A673 (cell line): Measurements from ENCODE around the gene OXSR1. TPM values are rescaled to one million over a fixed set of nuclear protein-coding genes. Genes with fewer than 3 reads are reported as not detected.

Source experiments
- BruUV-seq: library from RNA; stranded (reverse); fragments of 400-500 nt; replicated peaks from 2 replicates; lab custom pipeline; 2021; lab: Mats Ljungman, UMichigan
- CTCF ChIA-PET: fragments of 300-600 bp; sonication (Branson Sonifier 250); formaldehyde crosslinking; loops from one replicate; lab custom pipeline; 2022; ENCODE audit warnings: antibody characterized with exemption; lab: Charles Lee
- POLR2A ChIA-PET: fragments of 300-600 bp; sonication (Branson Sonifier 250); formaldehyde crosslinking; loops from one replicate; lab custom pipeline; 2022; ENCODE audit warnings: antibody characterized with exemption; ENCODE audit not compliant: low non-redundant PET; lab: Charles Lee
- DNase-seq: peaks from one replicate; pipeline ENCODE4 v3.0.0-alpha.2; 2015; ENCODE audit warnings: low spot score
- H3K27ac ChIP-seq: fragments of 200-600 bp; sonication (generic); 2 replicates; pipeline ENCODE4 v1.5.1; 2016; ENCODE audit warnings: mixed run types, low read depth, mild to moderate bottlenecking, mixed read lengths, antibody characterized with exemption, low read length; ENCODE audit not compliant: poor library complexity, severe bottlenecking
- H3K27me3 ChIP-seq: fragments of 200-600 bp; sonication (generic); replicated peaks from 2 replicates; pipeline ENCODE4 v1.6.1; 2017; ENCODE audit warnings: mixed run types, low read depth, mild to moderate bottlenecking, mixed read lengths, antibody characterized with exemption, low read length; ENCODE audit not compliant: insufficient read depth, poor library complexity
- H3K36me3 ChIP-seq: fragments of 200-600 bp; sonication (generic); 2 replicates; pipeline ENCODE4 v1.6.1; 2016; ENCODE audit warnings: mixed run types, mild to moderate bottlenecking, mixed read lengths, antibody characterized with exemption, low read length; ENCODE audit not compliant: insufficient read depth, poor library complexity, severe bottlenecking
- H3K4me1 ChIP-seq: fragments of 200-600 bp; sonication (generic); 2 replicates; pipeline ENCODE4 v1.6.1; 2017; ENCODE audit warnings: mixed run types, mild to moderate bottlenecking, mixed read lengths, antibody characterized with exemption, low read length; ENCODE audit not compliant: insufficient read depth, poor library complexity, severe bottlenecking
- H3K4me3 ChIP-seq: fragments of 200-600 bp; sonication (generic); 2 replicates; pipeline ENCODE4 v1.5.1; 2016; ENCODE audit warnings: low read depth, mixed run types, mild to moderate bottlenecking, mixed read lengths, low read length; ENCODE audit not compliant: poor library complexity, severe bottlenecking
- H3K9me3 ChIP-seq: fragments of 200-600 bp; sonication (generic); 2 replicates; pipeline ENCODE4 v1.6.1; 2016; ENCODE audit warnings: mixed run types, low read depth, mild to moderate bottlenecking, mixed read lengths, antibody characterized with exemption, low read length; ENCODE audit not compliant: poor library complexity, severe bottlenecking
- CTCF ChIP-seq: fragments of 300-800, 200-600 bp; sonication (generic); conservative IDR thresholded peaks from 2 replicates; pipeline ENCODE4 v1.5.1; 2017; ENCODE audit warnings: low read depth, mild to moderate bottlenecking, antibody characterized with exemption, low read length, moderate library complexity, mixed read lengths
- EZH2 ChIP-seq: fragments of 200-600 bp; sonication (generic); IDR thresholded peaks from 2 replicates; pipeline ENCODE4 v1.6.1; 2017; ENCODE audit warnings: borderline replicate concordance, low read depth, mild to moderate bottlenecking, mixed read lengths, antibody characterized with exemption, low read length; ENCODE audit not compliant: poor library complexity, severe bottlenecking
- intact Hi-C: fragments of 100-400 bp; cut with micrococcal nuclease; formaldehyde crosslinking; loops from one replicate; pipeline ENCODE4 v1.10.0; 2022; ENCODE audit not compliant: unreplicated experiment
- total RNA-seq: library from RNA; stranded (reverse); gene quantifications from 2 replicates; pipeline ENCODE4 v1.2.3, GENCODE V29; 2021

Gene OXSR1
- total RNA-seq, 1 experiment from 2014 or later: 30.9 TPM

GRCh38 chr3:38222032-38222634 lies 56.8 kb downstream of the OXSR1 start:
- TF ChIP-seq EZH2 (no peak), CTCF (no peak)
- BruUV-seq: no TSS peak
- peaks cover 4% of the 10 kb centered on the region for H3K36me3 ChIP-seq
- POLR2A ChIA-PET: no interaction called here
- H3K4me3 ChIP-seq: no peak overlapping the region
- H3K4me1 ChIP-seq: peaks cover 7% of the 10 kb centered on the region
- DNase-seq: no peak
- intact Hi-C loops: no loop called here
- CTCF ChIA-PET: no interaction called here
- no peak overlapping the region for H3K27ac ChIP-seq
- H3K27me3 ChIP-seq: no peaks in the 10 kb centered on the region
- no peaks in the 10 kb centered on the region for H3K9me3 ChIP-seq

GRCh38 chr3:38224357-38224756 lies 59.0 kb downstream of the OXSR1 start:
- Histone ChIP-seq H3K27ac (no peak overlapping the region), H3K4me3 (no peak overlapping the region), H3K4me1 (peaks cover 26% of the 10 kb centered on the region), H3K27me3 (no peaks in the 10 kb centered on the region), H3K36me3 (peaks cover 4% of the 10 kb centered on the region), H3K9me3 (no peaks in the 10 kb centered on the region)
- ChIA-PET POLR2A (no interaction called here), CTCF (no interaction called here)
- TF ChIP-seq CTCF: no peak
- no peak for TF ChIP-seq EZH2
- DNase-seq: no peak
- BruUV-seq: no TSS peak
- intact Hi-C loops: no loop called here

GRCh38 chr3:38226273-38226672 lies 60.9 kb downstream of the OXSR1 start:
- H3K27ac ChIP-seq: no peak overlapping the region
- DNase-seq: no peak
- no peak overlapping the region for H3K4me3 ChIP-seq
- TF ChIP-seq CTCF: no peak
- TF ChIP-seq EZH2: no peak
- H3K36me3 ChIP-seq: peaks cover 4% of the 10 kb centered on the region
- intact Hi-C loops: no loop called here
- no TSS peak for BruUV-seq
- H3K27me3 ChIP-seq: no peaks in the 10 kb centered on the region
- H3K4me1 ChIP-seq: peaks cover 26% of the 10 kb centered on the region
- H3K9me3 ChIP-seq: no peaks in the 10 kb centered on the region
- POLR2A ChIA-PET: no interaction called here
- CTCF ChIA-PET: no interaction called here
